Erythroblast (primary cell): ENCODE results near the gene SLC45A3.

Source experiments
- DNase-seq, 2 experiments: peaks; one replicate each; lab custom pipeline; 2025; lab: John Stamatoyannopoulos, UW
- GATA1 ChIP-seq: IDR thresholded peaks from 2 replicates; pipeline ENCODE4 v1.6.1; 2011; ENCODE audit warnings: low read depth, mild to moderate bottlenecking, control low read depth, low read length, moderate library complexity
- POLR2A ChIP-seq: IDR thresholded peaks from 2 replicates; pipeline ENCODE4 v1.6.1; 2011; ENCODE audit warnings: mild to moderate bottlenecking, low read length

SLC45A3 gene

DNA sequence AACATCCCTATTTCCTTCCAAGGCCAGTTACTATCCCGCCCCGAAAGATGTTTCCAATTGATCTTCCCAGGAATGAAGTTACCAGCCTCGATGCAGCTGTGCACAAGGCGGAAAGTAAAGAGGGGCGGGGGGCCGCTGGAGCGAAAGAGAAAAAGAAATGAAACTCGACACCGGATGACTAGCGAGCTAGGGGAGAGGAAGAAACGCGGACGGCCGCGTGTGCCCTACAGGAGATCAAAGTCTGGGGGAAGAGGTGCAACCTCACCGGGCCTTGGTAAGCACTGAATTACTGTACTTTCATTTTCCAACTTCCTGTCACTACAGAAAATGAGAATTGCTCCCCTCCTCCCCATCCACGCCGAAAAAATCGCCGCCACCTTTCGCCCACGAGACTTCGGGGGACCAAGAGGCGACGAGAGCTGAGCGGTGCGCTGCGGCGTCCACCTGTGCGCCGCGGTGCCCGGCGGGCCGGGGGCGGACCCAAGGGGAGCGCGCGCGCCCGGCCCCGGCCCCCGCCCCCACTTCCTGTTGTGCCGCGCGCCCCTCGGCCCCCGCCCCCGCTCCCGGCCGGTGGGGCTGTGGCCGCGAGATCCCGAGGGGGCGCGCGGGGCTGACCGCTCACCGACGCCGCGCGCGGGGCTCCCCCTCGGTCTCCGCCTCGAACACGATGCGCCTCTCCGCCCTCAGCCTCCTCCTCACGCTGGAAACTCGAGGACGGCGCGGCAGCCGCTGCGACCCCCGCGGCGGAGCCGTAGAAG is 49.1 kb downstream of the SLC45A3 start:
- DNase-seq, result peak; percentile 79 to 85
- TF ChIP-seq GATA1, result no peak
- TF ChIP-seq POLR2A, result no peak

DNA sequence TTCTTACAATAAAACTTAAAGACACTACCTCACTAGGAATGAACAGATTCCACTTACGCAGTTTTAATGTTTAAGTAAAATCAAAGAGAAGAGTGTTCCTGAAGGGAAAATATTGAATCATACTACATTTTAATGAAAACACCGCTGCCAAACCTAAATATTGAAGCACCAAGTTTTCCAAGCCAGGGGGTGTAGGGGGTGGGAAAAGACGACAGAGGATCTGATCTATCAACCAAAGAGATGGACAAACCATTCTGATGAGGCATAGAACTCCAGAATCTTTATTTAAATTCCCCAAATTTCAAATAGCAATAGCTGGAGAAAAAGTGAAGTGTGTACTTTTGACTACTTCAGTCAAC is 49.7 kb downstream of the SLC45A3 start:
- TF ChIP-seq GATA1, result no peak
- no peak for TF ChIP-seq POLR2A
- no peak for DNase-seq

DNA sequence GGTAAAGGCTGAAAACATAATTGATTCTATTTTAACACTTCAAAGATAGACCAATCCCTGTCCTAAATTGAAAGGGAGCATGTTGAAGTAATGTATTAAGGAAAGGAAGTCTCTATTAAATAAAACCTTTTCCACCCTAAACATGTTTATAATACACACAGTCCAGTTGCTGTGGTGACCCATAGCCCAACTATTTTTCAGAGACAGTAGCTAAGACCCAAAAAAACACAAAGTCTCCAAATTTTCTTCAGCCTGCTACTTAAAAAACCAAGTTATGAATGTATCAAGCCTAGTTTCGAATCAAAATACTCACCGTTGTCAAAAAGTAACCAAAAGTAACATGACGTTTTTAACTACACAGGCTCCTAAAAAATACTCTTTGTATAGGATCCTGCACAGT is 50.1 kb downstream of the SLC45A3 start:
- TF ChIP-seq POLR2A, result no peak
- no peak for TF ChIP-seq GATA1
- peak; percentile 23 to 40 for DNase-seq

DNA sequence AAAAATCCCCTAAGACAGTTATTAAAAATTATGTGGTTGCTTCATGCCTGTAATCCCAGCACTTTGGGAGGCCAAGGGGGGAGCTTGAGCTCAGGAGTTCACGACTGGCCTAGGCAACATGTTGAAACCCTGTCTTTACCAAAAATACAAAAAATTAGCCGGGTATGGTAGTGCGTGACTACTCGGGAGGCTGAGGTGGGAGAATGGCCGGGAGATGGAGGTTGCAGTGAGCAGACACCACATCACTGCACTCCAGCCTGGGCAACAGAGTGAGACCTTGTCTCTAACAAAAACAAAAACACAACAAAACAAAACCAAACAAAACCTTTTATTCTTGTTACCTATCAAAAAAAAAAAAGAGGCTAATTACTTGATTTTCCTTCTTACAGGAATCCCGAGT is 50.6 kb downstream of the SLC45A3 start:
- TF ChIP-seq GATA1, result no peak
- no peak for TF ChIP-seq POLR2A
- no peak for DNase-seq

DNA sequence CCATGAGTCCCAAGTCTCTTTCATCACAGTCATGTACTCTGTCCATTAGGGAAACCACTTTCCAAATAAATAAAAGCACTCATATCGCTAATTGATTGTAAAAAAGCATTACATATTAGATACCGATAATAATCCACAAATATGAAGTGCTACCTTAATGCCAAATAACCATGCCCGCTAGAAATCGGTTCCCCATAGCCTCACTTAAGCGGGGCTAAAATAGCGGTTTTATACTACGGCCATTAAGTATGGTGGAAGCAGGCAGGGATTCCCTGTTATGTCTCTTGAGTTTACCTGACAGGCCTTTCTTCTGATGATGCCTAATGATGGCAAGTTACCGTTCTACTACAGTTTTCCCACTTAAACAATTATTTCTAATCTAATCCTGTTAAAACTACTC is 52.4 kb downstream of the SLC45A3 start:
- no peak for DNase-seq
- TF ChIP-seq POLR2A, result no peak
- no peak for TF ChIP-seq GATA1

DNA sequence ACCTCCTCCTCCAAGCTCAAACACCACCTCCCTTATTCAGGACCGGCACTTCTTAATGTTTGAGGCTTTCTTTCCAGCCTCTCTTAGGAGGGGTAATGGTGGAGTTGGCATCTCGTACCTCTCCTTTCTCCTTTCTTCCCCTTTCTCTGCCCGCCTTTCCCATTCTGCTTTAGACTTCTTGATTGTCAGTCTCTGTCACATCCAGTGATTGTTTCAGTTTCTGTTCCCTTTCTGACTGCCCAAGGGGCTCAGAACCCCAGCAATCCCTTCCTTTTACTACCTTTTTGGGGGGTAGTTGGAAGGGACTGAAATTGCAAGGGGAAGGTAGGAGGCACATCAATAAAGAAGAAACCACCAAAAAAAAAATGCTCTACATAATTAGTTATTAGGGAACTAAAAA is 54.1 kb downstream of the SLC45A3 start:
- DNase-seq, result no peak
- no peak for TF ChIP-seq POLR2A
- TF ChIP-seq GATA1, result no peak

DNA sequence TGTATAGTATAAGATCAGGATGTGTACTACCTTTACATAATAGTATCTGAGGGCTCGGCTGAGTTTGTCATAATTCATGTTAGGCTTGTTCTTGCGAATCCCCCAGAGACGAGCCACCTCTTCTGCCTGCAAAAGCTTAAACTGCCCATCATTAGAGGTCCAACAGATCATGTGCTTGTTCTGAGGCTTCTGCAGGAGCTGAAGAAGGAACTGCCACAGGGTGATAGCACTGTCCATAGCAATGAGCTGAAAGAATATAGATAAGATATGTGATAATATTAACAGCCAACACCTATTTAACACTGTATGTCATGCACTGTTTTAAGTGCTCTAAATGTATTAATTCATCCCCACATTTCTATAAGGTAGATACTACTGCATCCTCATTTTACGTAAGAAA is 56.7 kb downstream of the SLC45A3 start:
- no peak for TF ChIP-seq POLR2A
- TF ChIP-seq GATA1, result no peak
- peak; percentile 45 to 85 for DNase-seq

DNA sequence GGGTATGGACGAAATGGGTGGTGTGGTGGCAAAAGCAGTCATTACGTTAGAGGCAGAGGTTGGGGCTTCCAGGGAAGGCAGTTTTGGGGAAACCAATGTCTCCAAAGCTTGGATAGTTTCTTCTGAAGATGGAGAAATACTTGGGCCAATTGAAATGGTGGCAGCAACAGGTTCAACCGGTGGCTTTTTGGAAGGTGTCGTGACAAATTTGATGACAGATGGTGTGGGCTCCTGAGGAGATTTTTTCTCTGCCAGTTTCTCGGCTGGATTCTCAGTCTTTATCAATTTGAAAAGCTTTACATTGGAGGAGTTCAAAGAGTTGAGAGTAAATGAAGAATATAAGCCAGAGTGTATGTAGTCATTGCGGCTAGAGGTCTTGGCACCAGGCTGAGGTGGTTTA is 60.0 kb downstream of the SLC45A3 start:
- TF ChIP-seq POLR2A, result no peak
- no peak for TF ChIP-seq GATA1
- DNase-seq, result no peak

DNA sequence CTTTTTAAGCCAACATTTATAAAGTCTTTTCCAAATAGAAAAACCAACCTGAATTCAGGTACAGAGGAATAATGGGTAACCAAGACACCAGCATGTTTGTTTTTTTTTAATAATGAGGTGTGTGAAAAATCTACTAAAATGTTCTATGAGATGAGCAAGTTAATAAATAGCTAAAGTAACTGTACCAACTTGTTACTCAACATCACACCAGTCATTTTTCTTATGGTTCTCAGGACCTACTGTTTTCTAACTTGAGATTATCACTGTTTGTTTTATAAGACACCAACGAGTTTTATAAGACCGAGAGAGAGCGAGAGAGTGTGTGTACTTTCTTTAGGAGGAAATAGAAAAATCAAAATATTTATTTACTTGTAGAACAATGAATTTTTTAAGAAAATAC is 60.9 kb downstream of the SLC45A3 start:
- TF ChIP-seq GATA1, result no peak
- TF ChIP-seq POLR2A, result no peak
- DNase-seq, result no peak

DNA sequence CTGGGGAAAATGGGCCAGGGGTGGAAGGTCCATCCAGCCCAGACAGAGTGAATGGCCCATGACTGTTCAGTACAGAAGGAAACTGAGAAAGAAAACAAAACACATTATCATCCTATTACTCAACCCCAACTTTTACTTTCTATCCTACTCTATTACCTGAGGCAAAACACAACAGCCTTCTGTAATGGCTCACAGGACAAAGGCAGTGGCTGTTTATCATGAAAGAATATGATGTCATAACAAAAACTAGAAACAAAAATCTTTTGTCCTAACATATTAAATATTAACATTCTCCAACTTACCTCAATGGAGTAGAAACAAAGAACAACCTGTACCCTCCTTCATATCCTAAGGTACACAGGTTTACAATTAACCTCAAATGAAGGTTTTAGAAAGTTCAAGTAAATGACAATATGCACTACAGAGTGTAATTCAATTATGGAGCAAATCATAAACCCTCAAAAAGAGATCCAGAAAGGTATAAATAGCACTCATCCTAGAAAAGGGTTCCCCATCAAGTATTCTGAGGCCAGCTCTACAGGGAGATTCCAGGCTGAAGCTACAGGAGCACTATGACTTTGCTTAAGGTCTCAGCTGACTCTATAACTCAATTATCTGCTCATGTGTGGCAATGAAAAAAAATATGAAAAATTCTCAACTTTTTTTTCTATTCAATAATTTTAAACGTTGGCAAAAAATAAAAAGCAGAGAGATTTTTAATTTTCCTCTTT is 63.6 kb downstream of the SLC45A3 start:
- TF ChIP-seq POLR2A (no peak), GATA1 (no peak)
- DNase-seq, result no peak

DNA sequence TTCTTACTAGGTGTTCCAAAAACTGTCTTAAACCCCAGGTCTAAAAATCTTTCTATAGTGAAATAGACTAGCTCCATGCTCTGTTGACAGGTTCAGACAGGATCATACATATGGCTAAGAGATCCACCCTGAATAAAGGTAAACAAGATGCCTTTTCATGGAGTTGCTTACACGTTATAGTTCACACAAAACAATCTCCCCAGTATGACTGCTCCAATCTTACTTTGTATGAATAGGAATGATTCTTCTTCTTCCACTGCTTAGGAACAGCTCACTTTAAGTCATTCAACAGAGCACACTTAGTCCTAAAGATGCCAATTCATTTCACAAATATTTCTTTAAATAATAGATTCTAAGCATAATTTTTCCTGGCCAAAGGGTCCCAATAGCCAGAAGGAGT is 64.5 kb downstream of the SLC45A3 start:
- TF ChIP-seq POLR2A, result no peak
- no peak for TF ChIP-seq GATA1
- no peak for DNase-seq

DNA sequence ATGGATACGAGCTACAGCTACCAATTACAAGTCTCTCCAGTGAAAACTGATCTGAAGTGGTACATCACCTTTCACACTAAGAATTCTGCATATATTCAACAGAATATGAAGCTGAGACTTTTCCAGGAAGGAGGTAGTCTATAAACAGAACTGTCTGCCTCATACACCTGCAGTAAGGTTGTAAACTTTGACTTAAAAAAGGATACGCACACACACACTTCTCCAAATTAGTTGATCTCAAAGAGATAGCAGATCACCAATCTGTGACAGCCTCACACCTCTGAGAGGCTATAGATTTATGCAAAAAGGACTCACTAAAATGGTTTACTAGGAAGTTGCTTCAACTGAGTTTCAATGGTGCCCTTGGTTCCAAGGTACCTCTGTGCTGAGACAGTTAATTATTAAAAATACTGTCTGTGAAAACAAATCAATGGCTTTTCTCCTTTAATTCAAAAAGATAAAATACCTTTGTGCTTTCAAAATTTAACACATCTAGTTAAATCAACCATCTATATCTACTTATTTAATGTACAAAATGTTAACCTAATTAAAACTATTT is 66.4 kb downstream of the SLC45A3 start:
- no peak for DNase-seq
- TF ChIP-seq POLR2A (no peak), GATA1 (no peak)

DNA sequence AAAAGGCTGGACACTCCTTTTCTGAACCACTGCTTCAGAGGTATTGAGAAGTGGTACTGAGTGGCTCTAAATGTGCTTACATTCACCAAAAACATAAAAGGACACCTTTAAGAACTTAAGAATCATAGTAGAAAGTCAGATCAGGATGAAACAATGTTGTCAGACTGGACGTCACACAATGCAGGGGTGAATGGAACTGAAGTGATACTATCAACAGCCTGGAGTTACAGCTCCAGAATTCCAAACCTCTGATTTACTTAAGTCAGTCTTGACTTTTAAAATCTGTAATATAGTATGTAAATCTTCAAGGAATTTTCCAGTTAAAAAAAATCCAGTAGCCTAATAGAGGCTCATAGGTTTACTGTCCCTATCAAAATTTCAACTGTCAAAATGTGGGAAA is 67.8 kb downstream of the SLC45A3 start:
- DNase-seq, result no peak

DNA sequence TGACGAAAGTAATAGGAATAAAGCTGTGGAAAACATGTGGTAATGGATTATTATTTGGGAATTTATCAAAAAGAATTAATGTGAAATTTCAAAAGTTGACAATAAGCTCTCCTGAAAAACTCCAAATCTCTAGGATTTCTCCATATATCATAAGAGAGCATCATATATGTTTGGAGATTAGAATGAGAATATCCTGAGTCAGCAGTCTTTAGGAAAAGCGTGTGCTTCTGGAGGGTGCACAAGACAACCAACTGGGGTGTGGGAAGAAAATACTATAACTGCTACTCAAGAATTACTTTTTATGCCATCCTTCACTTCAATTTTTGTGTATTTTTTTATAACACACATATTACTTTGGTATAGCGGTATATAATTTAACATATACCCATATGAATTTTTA is 68.2 kb downstream of the SLC45A3 start:
- TF ChIP-seq GATA1 (no peak), POLR2A (no peak)
- no peak for DNase-seq

More for the DNA sequence above, 67.8 kb downstream of the SLC45A3 start:
- no peak for TF ChIP-seq GATA1
- TF ChIP-seq POLR2A, result no peak

DNA sequence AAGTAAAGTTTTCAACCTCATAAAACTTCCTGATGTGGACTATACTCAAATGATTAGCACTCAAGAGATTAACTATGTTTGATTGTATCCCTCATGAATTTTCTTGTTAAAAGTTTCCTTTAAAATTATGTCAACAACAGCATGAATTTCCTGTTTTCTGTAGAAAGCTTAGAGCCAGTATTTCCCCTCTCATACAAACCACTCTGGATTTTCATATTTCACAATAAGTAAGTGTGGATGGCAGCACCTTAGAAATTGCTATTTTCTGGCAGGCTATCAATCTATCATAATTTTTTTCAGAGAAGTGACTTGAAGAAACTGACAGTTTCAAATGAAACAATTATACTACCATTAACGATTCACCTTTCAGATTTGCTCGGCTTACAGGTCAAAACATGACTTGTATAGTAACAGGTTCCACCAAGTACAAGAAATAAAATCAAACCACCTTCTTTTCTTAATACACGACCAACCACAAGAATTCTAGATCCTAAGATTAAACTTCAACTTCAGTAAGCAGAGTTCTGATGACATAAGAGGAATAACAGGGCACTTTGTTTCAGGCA is 69.3 kb downstream of the SLC45A3 start:
- TF ChIP-seq POLR2A (no peak), GATA1 (no peak)
- no peak for DNase-seq
